GM19438 (cell line): ENCODE data around the gene ELANE.
"Not testable (repeated sequence)": the region's sequence is repeated elsewhere in the genome, so short reads cannot be mapped to it uniquely, and the experiment has no call there.

Source experiments
- ATAC-seq: cut with Tn5 transposase; IDR thresholded peaks from one replicate; pipeline ENCODE4 v1.9.1; 2021; ENCODE audit warnings: low read depth; ENCODE audit not compliant: unreplicated experiment

The ELANE gene

DNA sequence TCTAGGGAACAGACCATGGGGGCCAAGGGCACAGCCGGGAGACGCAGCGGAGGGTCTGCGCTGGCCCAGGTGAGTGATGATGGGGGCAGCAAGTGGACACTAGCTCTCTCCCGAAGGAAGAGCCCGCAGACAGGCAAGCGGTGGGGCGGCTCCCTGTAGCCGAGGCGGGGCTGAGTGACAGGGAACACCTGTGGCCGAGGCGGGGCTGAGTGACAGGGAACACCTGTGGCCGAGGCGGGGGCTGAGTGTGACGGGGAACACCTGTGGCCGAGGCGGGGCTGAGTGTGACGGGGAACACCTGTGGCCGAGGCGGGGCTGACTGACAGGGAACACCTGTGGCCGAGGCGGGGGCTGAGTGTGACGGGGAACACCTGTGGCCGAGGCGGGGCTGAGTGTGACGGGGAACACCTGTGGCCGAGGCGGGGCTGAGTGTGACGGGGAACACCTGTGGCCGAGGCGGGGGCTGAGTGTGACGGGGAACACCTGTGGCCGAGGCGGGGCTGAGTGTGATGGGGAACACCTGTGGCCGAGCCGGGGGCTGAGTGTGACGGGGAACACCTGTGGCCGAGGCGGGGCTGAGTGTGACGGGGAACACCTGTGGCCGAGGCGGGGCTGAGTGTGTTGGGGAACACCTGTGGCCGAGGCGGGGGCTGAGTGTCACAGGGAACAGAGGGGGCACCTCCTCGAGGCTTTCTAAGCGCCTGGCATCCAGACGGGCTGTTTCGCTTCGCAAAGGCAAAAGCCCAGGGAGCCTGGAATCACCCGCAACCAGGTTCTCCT is 39.5 kb downstream of the ELANE start:
- ATAC-seq: not testable (repeated sequence)

DNA sequence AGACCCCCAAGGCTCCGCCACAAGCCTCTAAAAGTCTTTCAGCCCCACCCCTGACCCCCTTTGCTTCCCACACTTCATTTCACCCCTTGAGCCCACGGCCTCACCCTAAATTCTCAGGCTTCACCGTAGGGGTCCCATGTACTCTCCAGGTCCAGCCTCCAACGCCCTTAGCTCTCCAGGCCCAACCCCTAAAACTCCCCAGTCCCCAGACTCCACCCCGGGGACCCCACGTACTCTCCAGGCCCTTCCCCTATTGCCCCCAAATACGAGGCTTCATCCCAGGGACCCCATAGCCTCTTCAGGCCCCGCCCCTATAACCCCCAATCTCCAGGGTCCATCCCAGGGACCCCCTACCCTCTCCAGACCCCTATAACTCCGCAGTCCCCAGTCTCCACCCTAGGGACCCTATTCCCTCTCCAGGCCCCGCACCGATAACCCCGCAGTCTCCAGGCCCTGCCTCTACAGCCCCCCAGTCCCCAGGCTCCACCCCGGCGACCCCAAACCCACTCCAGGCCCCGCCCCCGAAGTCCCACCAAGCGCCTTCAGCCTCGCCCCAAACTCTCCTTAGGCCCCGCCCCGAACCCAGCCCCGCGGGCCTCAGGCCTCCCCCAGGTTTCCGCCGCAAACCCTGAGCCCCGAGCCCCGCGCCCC is 40.3 kb downstream of the ELANE start:
- ATAC-seq: no peak

DNA sequence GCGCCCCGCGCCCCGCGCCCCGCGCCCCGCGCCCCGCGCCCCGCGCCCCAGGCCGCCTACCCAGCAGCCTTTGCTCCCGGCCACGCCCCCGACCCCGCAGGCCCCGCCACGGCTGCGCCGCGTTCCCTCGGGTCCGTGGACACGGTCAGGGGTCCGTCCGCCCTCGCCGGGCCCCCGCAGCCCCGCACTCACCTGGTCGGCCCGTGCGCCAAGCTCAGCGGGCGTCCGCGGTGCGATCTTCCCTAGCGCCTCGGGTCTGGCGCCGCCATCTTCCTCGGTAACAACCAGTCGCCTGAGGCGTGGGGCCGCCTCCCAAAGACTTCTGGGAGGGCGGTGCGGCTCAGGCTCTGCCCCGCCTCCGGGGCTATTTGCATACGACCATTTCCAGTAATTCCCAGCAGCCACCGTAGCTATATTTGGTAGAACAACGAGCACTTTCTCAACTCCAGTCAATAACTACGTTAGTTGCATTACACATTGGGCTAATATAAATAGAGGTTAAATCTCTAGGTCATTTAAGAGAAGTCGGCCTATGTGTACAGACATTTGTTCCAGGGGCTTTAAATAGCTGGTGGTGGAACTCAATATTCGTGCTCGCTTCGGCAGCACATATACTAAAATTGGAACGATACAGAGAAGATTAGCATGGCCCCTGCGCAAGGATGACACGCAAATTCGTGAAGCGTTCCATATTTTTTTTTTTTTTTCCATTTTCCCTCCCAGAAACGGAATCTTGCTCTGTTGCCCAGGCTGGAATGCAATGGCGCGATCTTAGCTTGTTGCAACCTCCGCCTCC is 41.0 kb downstream of the ELANE start, which contains the start of the genes MED16 and RNU6-9:
Gene MED16 (minus strand): TSS at position 294 of the 796 bp plus-strand sequence. CDS start 2,056 bp downstream, outside the sequence.
Gene RNU6-9 (plus strand): TSS at position 591 of the 796 bp plus-strand sequence.
- ATAC-seq: peak; percentile 81

DNA sequence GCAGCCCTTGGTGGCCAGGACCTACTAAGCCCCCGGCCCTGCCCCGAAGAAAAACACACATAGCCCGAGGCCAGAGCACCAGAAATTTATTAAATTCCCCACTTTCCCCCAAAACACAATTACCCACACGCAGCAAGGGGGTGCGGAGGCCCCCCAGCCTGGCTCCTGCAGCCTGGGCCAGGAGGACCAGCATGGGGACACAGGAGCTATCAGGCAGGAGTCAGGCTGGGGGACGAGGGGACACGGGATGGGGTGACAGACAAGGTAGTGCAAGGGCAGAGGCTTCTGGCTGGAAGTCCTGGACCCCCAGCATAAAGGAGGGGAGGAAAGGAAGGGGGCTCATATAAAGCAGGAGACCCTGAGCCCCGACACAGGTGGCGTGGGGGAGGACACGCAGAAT is 44.3 kb downstream of the ELANE start:
- ATAC-seq: no peak

DNA sequence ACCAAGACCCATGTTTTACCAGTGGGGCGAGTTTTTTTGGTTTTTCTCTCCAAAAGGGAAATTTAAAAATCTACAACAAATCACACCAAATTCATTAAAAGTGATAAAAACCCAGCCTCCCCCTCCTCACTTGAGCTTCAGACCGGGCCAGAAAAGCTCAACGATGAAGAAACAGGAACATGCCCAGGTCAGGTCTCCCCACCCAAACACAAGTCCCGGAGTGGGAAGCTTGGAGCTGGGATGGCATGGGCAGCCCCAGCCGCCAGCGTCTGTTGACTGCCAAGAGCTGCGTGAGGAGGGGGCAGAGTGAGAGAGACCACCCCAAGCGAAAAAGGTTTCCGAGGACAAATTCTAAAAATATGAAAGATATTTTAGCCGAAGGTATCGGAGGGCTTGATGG is 44.9 kb downstream of the ELANE start:
- no peak for ATAC-seq

DNA sequence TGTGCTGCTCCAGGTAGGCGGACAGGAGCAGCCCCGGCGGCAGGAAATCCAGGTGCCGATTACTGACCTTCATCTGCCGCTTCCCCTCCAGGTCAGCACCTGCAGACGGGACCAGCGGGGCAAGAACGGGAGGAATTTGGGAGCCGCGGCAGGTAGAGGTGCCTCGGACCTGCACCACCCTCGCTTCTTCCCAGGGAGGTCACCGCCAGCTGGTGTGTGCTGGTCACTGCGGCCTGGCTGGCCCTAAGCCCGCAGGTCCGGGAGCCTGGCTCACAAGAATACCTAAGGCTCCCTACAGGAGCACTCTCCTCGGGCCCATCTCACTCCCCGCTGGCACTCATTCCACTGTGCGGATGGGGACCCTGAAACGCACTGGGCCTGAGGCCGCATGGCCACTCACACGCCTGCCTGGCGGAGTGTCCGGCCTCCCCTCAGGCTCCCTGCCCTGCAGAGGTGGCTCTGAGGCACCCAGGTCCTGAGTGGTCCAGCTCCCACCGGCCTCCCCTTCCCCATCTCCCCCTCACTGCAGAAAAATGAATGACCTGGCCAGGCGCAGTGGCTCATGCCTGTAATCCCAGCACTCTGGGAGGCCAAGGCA is 45.4 kb downstream of the ELANE start:
- no peak for ATAC-seq

DNA sequence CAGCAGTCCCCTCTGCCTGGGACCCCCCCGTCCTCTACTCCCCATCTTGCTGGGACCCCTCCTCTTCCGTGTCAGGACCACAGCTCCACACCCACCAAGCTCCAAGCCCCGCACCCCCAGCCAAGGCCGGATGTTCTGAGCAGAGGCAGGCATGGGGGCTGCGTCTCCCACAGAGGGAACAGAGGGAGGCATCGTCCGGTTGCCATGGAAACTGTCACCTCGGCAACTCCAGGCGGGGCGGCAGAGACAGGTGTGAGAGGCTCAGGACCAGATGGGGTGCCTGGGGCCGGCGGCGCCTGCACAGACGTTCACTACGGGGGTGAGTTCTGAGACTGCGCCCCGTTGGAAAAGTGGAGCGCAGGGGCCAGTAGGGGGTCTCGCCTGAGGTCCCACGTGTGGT is 46.6 kb downstream of the ELANE start:
- ATAC-seq: no peak

DNA sequence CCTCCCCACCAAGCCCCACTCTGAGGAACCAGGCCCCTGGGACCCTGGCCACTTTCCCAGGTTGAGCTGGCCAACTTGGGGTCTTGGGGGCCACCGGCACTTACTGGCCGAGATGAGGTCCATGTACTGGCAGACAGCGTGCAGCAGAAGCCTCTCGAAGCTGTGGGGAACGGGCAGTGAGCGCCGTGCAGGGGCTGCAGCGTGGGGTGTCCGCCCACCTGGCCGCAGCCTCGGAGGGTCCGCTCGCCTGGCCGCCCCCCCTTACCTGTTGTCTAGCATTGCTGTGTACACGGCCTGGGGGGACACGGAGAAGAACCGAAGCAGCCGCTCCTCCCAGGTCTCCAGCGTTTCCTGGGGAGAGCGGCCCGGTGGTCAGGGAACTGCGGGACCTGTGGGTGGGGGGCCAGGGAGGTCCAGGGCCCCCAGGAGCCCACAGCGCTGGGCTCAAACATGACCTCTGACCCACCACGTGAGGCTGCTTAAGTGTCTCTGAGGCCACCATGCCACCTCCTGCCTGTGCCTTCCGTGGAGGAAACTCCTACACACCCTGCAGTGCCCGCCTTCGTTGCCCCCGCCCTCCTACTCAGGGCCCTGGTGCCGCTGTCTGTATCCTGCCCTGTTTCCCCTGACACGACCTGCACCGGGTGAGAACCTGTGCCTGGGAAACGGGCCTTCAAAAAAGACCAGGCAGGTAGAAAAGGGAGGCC is 47.4 kb downstream of the ELANE start:
- ATAC-seq: no peak

DNA sequence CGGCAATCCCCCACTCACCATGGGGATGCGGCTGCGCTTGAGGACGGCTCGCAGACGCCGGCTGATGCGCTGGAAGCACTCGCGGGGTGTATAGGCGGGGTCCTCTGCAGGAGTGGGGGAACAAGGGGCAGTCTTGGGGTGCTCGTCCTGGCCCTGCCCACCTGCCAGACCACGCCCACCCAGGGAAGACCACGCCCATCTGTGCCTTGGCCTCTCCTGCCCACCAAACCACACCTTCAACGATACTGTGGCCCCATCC is 47.9 kb downstream of the ELANE start:
- no peak for ATAC-seq

DNA sequence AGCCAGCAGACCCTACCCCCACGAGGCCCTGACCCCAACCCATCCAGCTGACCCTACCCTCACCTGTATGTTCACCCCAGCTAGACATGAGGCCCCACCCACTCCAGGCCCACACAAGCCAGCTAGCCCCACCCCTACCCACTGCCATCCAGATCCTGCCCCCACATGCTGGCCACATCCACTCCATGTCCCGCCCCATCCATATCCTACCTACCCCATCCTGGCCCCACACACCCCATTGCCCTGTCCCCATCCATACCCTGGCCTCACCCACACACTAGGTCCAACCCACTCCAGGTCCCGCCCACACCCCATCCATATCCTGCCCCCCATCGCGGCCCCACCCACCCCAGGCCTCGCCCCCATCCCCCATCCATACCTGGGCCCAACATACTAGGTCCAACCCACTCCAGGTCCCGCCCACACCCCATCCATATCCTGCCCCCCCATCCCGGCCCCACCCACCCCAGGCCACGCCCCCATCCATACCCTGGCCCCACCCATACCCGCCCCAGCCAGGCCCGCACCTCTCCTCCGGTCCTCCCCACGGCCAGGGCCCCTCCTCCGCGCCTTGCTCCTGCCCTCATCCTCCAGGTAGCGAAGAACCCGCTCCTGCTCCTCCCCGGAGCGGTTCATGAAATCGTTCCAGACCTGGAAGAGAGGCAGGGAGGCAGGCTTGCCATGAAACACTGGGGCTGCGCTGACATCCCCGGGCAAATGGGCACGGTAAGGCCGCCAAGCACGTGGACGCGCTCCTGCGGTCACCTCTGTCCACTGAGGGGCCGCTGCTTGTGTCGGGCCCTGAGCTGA is 48.4 kb downstream of the ELANE start:
- ATAC-seq: no peak

DNA sequence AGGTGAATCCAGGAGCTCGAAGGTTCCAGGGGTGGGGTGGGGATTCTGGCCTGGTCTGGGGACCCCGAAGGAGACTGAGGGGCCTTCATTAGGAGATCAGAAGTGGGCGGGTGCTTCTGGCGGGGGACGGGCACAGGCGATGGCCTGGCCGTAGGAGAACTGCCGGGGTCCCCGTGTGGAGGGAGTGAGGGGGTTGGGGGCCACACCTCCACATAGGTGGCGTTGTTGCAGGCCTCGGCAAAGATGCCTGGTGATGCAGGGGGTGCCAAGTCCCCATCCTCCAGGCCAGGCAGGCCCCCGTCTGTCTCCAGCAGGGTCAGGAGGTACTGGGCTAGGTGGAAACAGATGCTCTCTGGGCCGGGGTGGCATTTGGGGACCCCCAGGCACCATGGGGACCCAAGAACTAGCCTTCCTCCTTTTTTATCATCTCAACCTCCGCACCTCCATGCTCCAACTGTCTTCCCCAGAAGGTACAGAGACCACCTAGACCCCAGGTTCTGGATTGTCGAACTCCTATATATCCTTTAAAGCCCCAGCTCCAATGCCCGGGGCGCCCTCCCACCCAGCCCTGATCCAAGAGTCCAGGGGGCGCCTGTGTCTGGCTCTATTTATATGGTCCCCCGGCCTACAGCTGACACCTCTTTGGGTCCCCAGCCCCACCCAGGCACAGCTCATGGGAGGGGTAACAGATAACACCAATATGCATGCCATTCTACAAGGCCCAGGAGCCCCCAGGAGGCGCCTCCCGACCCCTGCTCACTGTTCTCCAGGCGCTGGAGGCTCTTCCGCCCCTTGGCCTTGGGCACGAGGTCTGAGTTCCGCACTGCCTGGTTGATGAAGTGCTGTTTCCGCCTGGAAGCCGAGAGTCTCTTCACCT is 49.4 kb downstream of the ELANE start:
- no peak for ATAC-seq

DNA sequence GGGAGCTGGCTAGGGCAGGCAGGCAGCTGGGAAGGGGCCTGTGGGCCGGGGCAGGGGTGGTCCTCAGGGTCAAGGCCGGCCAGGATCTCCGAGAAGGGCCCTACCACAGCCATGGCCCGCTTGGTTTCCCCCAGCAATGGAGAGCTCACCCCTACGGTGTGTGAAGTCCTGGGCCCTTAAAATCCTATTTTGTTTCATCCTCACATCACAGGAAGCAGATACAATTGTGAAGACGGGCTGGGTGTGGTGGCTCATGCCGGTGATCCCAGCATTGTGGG is 49.9 kb downstream of the ELANE start:
- ATAC-seq: no peak

DNA sequence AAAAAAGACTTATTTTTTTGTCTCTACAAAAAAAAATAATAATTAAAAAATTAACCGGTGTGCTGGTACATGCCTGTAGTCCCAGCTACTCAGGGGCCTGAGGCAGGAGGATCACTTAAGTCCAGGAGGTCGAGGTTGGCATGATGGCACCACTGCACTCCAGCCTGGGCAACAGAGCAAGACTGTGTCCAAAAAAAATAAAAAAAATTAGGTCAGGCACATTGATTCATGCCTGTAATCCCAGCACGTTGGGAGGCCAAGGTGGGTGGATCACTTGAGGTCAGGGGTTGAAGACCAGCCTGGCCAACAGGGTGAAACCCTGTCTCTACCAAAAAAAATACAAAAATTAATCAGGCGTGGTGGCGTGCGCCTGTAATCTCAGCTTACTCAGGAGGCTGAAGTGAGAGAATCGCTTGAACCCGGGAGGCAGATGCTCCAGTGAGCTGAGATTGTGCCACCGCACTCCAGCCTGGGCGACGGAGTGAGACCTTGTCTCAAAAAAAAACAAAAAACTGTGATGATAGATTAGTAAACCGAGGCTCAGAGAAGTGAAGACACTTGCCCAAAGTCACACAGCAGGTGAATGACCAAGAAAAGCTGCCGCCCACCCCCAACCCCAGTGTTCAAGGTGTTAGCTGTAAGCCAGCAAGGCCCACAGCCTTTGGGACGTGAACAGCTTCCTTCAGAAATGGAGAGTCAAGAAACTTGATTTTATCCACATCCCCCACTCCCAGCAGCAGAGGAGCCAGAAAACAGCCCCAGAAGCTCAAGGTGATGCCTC is 50.5 kb downstream of the ELANE start:
- ATAC-seq: no peak

DNA sequence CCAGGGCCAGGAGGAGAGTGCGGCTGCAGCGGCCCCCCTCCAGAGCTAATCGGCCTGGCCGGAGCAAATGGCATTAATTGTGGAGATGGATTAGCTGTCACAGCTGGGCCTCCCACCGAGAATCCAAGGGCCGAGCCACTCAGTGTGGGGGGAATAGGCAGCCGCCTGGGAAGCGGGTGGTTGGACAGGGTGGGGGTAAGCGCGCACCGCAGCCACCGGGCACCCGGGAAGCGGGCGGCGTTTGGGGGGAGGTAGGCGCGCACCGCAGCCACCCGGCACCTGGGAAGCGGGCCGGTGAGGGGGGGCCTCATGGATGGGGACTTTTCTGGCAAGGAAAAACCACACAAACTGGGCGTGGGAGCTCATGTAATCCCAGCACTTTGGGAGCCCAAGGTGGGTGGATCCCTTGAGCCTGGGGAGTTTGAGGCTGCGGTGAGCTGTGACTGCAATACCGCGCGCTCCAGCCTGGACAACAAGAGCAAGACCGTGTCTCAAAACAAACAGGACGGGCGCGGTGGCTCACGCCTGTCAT is 51.2 kb downstream of the ELANE start:
- ATAC-seq: no peak

DNA sequence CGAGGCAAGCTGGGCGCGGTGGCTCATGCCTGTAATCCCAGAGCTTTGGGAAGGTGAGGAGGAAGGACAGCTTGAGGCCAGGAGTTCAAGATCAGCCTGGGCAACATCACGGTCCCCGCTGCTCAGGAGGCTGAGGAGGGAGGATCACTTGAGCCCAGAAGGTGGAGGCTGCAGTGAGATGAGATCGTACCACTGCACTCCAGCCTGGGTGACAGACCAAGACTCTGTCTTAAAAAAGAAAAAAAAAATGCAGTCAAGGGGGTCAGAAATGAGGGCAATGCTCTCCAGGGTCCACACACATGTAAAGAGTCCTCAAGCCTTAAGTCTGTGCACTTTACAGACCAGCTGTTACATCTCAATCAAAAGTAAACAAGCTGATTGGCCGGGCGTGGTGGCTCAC is 52.4 kb downstream of the ELANE start:
- ATAC-seq: no peak
